ENCODE measurements around the gene GPR137. TPM values are rescaled to one million over a fixed set of nuclear protein-coding genes. Genes with fewer than 3 reads are reported as not detected.

Gene GPR137
- polyA plus RNA-seq, 1 donor from 2014 or later = 34.1 TPM

- Histone ChIP-seq H3K36me3 (ENCODE audit: insufficient read depth, low read length) (no peaks in the 10 kb centered on the region), H3K27me3 (ENCODE audit: insufficient read depth, low read depth, low read length) (peaks cover 8% of the 10 kb centered on the region), H3K9ac (ENCODE audit: low read length) (no peak overlapping the region), H3K79me2 (replicated peaks; ENCODE audit: insufficient read depth, low read length) (no peaks in the 10 kb centered on the region), H2AFZ (ENCODE audit: low read depth, low read length) (no peak overlapping the region), H3K27ac (ENCODE audit: low read length) (no peak overlapping the region), H3K4me3 (ENCODE audit: low read length) (no peak overlapping the region), H3K4me2 (ENCODE audit: low read length) (no peak overlapping the region), H3K9me2 (ENCODE audit: insufficient read depth, low read length) (no peaks in the 10 kb centered on the region), H3K9me3 (ENCODE audit: low read length) (no peaks in the 10 kb centered on the region), H4K20me1 (ENCODE audit: insufficient read depth) (no peaks in the 10 kb centered on the region), H3F3A (ENCODE audit: insufficient read depth, low read length, poor library complexity, severe bottlenecking) (no peaks in the 10 kb centered on the region)
- no peak for TF ChIP-seq EZH2 (IDR thresholded peaks at IDR 0.05; ENCODE audit: borderline replicate concordance, insufficient read depth, low read length, poor library complexity, severe bottlenecking)
- no peak for TF ChIP-seq REST (IDR thresholded peaks at IDR 0.05; ENCODE audit: borderline replicate concordance)
Measured at GRCh38 chr11:64238076-64238475, 47.6 kb upstream of the GPR137 start.

GRCh38 chr11:64238999-64239398 lies 46.6 kb upstream of the GPR137 start:
- Histone ChIP-seq H3F3A (ENCODE audit: insufficient read depth, low read length, poor library complexity, severe bottlenecking) (no peaks in the 10 kb centered on the region), H3K27ac (ENCODE audit: low read length) (no peak overlapping the region), H3K4me2 (ENCODE audit: low read length) (no peak overlapping the region), H3K27me3 (ENCODE audit: insufficient read depth, low read depth, low read length) (peaks cover 2% of the 10 kb centered on the region), H3K9me2 (ENCODE audit: insufficient read depth, low read length) (no peaks in the 10 kb centered on the region), H3K9me3 (ENCODE audit: low read length) (no peaks in the 10 kb centered on the region), H2AFZ (ENCODE audit: low read depth, low read length) (no peak overlapping the region), H3K79me2 (replicated peaks; ENCODE audit: insufficient read depth, low read length) (no peaks in the 10 kb centered on the region), H3K9ac (ENCODE audit: low read length) (no peak overlapping the region), H3K4me3 (ENCODE audit: low read length) (no peak overlapping the region), H4K20me1 (ENCODE audit: insufficient read depth) (no peaks in the 10 kb centered on the region), H3K36me3 (ENCODE audit: insufficient read depth, low read length) (no peaks in the 10 kb centered on the region)
- no peak for TF ChIP-seq EZH2 (IDR thresholded peaks at IDR 0.05; ENCODE audit: borderline replicate concordance, insufficient read depth, low read length, poor library complexity, severe bottlenecking)
- no peak for TF ChIP-seq RAD21 (conservative IDR thresholded peaks at IDR 0.05)
- no peak for TF ChIP-seq MXI1 (conservative IDR thresholded peaks at IDR 0.05; ENCODE audit: poor library complexity, severe bottlenecking)
- no peak for TF ChIP-seq TAF1 (IDR thresholded peaks at IDR 0.05; ENCODE audit: low read depth)
- no peak for TF ChIP-seq EP300 (conservative IDR thresholded peaks at IDR 0.05; ENCODE audit: poor library complexity, severe bottlenecking)
- TF ChIP-seq CTCF (IDR thresholded peaks at IDR 0.05; ENCODE audit: poor library complexity, severe bottlenecking) = no peak
- no peak for TF ChIP-seq POLR2AphosphoS5 (IDR thresholded peaks at IDR 0.05)
- no peak for TF ChIP-seq REST (IDR thresholded peaks at IDR 0.05; ENCODE audit: borderline replicate concordance)
- TF ChIP-seq SMC3 (conservative IDR thresholded peaks at IDR 0.05; ENCODE audit: poor library complexity) = no peak

Measured in neural cell (in vitro differentiated cells).